ENCODE measurements around the gene SSX2IP. TPM values are rescaled to one million over a fixed set of nuclear protein-coding genes. Genes with fewer than 3 reads are reported as not detected.

SSX2IP gene
- total and polyA plus RNA-seq, 2 experiments from 2014 or later = 23.2 to 28.4 TPM

DNA sequence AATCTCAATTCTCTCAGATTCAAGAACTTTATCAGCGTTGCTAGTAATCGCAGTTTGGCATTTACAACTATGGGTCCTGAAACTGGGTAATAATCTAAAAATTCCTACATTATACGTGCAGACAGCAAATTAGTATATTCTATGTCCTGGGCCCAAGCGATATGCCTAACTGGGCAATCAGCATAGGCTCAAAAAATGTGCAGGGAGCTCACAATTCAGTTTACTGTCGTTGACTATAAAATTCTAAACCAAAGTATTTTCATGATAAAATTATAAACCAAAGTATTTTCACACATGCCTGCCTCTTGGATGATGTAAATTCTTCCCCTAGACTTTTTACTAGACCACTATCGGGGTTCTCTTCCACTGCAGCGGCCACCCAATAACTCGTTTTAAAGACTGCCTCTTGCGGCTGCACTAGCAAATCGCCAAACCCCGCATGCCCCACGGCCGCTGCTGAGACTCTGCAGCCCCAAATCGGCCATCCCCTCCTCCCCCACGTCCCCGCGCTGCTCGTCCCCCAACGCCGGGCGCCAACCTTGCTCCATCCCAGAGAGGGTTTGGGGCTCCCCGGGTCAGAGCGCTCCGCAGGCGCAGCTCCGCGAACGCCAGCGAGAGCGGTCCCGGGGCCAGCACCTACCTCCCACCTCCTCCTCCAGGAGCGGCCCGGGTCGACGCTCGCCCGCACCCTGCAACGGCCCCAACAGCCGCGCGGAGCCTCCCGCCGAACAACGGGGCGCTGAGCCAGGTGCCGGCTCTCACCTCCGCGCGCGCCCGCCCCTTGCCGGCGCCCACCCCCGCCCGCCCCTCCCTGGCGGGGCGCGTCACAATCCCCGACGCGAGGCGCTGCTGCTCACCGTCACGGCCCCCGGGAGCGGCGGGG lies 506 bp downstream of the SSX2IP start:
- Mint-ChIP-seq H3K9me3 (no peaks in the 10 kb centered on the region), H3K4me3 (peak overlapping the region; percentile 77), H3K4me1 (peaks cover 40% of the 10 kb centered on the region), H3K27ac (peak overlapping the region; percentile 88), H3K36me3 (ENCODE audit: low read depth) (peaks cover 5% of the 10 kb centered on the region; the same call in 1 of the 3 replicates), H3K27me3 (ENCODE audit: insufficient read depth, low read depth, poor library complexity) (no peaks in the 10 kb centered on the region)
- H4K20me1 ChIP-seq (replicated peaks; ENCODE audit: insufficient read depth) = peaks cover 11% of the 10 kb centered on the region; the same call in 1 of the 2 replicates
- peak; percentile 79 for ATAC-seq
- no peaks in the 10 kb centered on the region for H3K27me3 ChIP-seq (ENCODE audit: insufficient read depth)
- peaks cover 7% of the 10 kb centered on the region; the same call in 1 of the 2 replicates for H3F3A ChIP-seq (replicated peaks; ENCODE audit: low read depth)
- TF ChIP-seq, protein P1, sequence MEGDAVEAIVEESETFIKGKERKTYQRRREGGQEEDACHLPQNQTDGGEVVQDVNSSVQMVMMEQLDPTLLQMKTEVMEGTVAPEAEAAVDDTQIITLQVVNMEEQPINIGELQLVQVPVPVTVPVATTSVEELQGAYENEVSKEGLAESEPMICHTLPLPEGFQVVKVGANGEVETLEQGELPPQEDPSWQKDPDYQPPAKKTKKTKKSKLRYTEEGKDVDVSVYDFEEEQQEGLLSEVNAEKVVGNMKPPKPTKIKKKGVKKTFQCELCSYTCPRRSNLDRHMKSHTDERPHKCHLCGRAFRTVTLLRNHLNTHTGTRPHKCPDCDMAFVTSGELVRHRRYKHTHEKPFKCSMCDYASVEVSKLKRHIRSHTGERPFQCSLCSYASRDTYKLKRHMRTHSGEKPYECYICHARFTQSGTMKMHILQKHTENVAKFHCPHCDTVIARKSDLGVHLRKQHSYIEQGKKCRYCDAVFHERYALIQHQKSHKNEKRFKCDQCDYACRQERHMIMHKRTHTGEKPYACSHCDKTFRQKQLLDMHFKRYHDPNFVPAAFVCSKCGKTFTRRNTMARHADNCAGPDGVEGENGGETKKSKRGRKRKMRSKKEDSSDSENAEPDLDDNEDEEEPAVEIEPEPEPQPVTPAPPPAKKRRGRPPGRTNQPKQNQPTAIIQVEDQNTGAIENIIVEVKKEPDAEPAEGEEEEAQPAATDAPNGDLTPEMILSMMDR (conservative IDR thresholded peaks at IDR 0.05; ENCODE audit: low read depth in 2 of 2) = peak; percentile 16 to 30; a peak in 3 of 4 replicates
- peak; percentile 88 for TF ChIP-seq CREB1 (CRISPR knock-in tag; IDR thresholded peaks at IDR 0.05; ENCODE audit: low read depth)
- TF ChIP-seq, protein P2, sequence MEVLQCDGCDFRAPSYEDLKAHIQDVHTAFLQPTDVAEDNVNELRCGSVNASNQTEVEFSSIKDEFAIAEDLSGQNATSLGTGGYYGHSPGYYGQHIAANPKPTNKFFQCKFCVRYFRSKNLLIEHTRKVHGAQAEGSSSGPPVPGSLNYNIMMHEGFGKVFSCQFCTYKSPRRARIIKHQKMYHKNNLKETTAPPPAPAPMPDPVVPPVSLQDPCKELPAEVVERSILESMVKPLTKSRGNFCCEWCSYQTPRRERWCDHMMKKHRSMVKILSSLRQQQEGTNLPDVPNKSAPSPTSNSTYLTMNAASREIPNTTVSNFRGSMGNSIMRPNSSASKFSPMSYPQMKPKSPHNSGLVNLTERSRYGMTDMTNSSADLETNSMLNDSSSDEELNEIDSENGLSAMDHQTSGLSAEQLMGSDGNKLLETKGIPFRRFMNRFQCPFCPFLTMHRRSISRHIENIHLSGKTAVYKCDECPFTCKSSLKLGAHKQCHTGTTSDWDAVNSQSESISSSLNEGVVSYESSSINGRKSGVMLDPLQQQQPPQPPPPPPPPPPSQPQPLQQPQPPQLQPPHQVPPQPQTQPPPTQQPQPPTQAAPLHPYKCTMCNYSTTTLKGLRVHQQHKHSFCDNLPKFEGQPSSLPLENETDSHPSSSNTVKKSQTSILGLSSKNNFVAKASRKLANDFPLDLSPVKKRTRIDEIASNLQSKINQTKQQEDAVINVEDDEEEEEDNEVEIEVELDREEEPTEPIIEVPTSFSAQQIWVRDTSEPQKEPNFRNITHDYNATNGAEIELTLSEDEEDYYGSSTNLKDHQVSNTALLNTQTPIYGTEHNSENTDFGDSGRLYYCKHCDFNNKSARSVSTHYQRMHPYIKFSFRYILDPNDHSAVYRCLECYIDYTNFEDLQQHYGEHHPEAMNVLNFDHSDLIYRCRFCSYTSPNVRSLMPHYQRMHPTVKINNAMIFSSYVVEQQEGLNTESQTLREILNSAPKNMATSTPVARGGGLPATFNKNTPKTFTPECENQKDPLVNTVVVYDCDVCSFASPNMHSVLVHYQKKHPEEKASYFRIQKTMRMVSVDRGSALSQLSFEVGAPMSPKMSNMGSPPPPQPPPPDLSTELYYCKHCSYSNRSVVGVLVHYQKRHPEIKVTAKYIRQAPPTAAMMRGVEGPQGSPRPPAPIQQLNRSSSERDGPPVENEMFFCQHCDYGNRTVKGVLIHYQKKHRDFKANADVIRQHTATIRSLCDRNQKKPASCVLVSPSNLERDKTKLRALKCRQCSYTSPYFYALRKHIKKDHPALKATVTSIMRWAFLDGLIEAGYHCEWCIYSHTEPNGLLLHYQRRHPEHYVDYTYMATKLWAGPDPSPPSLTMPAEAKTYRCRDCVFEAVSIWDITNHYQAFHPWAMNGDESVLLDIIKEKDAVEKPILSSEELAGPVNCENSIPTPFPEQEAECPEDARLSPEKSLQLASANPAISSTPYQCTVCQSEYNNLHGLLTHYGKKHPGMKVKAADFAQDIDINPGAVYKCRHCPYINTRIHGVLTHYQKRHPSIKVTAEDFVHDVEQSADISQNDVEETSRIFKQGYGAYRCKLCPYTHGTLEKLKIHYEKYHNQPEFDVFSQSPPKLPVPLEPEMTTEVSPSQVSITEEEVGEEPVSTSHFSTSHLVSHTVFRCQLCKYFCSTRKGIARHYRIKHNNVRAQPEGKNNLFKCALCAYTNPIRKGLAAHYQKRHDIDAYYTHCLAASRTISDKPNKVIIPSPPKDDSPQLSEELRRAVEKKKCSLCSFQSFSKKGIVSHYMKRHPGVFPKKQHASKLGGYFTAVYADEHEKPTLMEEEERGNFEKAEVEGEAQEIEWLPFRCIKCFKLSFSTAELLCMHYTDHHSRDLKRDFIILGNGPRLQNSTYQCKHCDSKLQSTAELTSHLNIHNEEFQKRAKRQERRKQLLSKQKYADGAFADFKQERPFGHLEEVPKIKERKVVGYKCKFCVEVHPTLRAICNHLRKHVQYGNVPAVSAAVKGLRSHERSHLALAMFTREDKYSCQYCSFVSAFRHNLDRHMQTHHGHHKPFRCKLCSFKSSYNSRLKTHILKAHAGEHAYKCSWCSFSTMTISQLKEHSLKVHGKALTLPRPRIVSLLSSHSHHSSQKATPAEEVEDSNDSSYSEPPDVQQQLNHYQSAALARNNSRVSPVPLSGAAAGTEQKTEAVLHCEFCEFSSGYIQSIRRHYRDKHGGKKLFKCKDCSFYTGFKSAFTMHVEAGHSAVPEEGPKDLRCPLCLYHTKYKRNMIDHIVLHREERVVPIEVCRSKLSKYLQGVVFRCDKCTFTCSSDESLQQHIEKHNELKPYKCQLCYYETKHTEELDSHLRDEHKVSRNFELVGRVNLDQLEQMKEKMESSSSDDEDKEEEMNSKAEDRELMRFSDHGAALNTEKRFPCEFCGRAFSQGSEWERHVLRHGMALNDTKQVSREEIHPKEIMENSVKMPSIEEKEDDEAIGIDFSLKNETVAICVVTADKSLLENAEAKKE (CRISPR knock-in tag; IDR thresholded peaks at IDR 0.05) = no peak
- TF ChIP-seq, protein P3, sequence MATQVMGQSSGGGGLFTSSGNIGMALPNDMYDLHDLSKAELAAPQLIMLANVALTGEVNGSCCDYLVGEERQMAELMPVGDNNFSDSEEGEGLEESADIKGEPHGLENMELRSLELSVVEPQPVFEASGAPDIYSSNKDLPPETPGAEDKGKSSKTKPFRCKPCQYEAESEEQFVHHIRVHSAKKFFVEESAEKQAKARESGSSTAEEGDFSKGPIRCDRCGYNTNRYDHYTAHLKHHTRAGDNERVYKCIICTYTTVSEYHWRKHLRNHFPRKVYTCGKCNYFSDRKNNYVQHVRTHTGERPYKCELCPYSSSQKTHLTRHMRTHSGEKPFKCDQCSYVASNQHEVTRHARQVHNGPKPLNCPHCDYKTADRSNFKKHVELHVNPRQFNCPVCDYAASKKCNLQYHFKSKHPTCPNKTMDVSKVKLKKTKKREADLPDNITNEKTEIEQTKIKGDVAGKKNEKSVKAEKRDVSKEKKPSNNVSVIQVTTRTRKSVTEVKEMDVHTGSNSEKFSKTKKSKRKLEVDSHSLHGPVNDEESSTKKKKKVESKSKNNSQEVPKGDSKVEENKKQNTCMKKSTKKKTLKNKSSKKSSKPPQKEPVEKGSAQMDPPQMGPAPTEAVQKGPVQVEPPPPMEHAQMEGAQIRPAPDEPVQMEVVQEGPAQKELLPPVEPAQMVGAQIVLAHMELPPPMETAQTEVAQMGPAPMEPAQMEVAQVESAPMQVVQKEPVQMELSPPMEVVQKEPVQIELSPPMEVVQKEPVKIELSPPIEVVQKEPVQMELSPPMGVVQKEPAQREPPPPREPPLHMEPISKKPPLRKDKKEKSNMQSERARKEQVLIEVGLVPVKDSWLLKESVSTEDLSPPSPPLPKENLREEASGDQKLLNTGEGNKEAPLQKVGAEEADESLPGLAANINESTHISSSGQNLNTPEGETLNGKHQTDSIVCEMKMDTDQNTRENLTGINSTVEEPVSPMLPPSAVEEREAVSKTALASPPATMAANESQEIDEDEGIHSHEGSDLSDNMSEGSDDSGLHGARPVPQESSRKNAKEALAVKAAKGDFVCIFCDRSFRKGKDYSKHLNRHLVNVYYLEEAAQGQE (IDR thresholded peaks at IDR 0.05; ENCODE audit: unreplicated experiment) = no peak
- TF ChIP-seq EZH2 (IDR thresholded peaks at IDR 0.05; ENCODE audit: low read depth, unreplicated experiment) = no peak
- H3K9me2 ChIP-seq (ENCODE audit: insufficient read depth) = no peaks in the 10 kb centered on the region
- H3K27ac ChIP-seq (ENCODE audit: low read depth) = peak overlapping the region; percentile 88
- peaks cover 34% of the 10 kb centered on the region for H3K4me1 ChIP-seq (ENCODE audit: insufficient read depth)
- DNase-seq (ENCODE audit: low spot score) = peak; percentile 77
- H3K4me3 ChIP-seq = peak overlapping the region; percentile 66
- H2AFZ ChIP-seq = peak overlapping the region; percentile 44; the same call in 1 of the 2 replicates
- peak overlapping the region; percentile 84 for H3K4me2 ChIP-seq
- H3K79me2 ChIP-seq (replicated peaks; ENCODE audit: insufficient read depth) = peaks cover 50% of the 10 kb centered on the region
- H3K36me3 ChIP-seq (ENCODE audit: insufficient read depth) = no peaks in the 10 kb centered on the region
